Hematopoietic multipotent progenitor cell treated with erythropoietin and hydrocortisone succinate and interleukin-3 and kit ligand, for 6 days (in vitro differentiated cells): ENCODE results near the gene HDAC1.
"Not testable (repeated sequence)": the region's sequence is repeated elsewhere in the genome, so short reads cannot be mapped to it uniquely, and the experiment has no call there.

Experiments
- DNase-seq: peaks from one replicate; pipeline ENCODE4 v3.0.0-alpha.2; 2015

The HDAC1 gene

GRCh38 chr1:32291708-32292538 is at the start of gene HDAC1:
TSS of gene HDAC1 (plus strand) at chr1:32292083. CDS start at chr1:32292170, 87 bp downstream.
- DNase-seq = peak; percentile 98

- DNase-seq = no peak
These were observed 49.5 kb upstream of the HDAC1 start for GRCh38 chr1:32242341-32242851.

DNA sequence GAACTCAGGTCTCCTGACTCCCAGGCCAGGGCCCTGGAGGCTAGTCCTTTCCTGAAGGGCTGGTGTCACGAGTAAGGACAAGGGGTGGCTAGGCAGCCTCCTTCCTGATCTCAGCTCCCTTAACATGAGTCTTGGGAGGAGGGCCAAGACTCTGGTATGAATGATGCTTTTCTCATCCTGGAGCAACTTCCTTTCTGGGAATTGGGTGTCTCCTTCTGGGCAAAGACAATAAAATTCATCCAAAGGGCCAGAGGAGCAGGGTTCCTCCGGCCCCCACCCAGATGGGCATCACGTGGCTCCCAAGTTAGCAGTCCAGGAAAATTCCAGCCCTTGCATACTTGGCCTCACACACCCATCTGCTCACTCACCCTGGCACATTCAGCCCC is 45.0 kb upstream of the HDAC1 start, which contains the start of gene FAM167B:
Gene FAM167B, plus strand, starts transcription at position 335 of the 386 bp plus-strand sequence. CDS start 200 bp downstream, outside the sequence.
- DNase-seq = no peak

- DNase-seq = no peak
These were observed 44.4 kb upstream of the HDAC1 start for GRCh38 chr1:32247452-32247851.

DNA sequence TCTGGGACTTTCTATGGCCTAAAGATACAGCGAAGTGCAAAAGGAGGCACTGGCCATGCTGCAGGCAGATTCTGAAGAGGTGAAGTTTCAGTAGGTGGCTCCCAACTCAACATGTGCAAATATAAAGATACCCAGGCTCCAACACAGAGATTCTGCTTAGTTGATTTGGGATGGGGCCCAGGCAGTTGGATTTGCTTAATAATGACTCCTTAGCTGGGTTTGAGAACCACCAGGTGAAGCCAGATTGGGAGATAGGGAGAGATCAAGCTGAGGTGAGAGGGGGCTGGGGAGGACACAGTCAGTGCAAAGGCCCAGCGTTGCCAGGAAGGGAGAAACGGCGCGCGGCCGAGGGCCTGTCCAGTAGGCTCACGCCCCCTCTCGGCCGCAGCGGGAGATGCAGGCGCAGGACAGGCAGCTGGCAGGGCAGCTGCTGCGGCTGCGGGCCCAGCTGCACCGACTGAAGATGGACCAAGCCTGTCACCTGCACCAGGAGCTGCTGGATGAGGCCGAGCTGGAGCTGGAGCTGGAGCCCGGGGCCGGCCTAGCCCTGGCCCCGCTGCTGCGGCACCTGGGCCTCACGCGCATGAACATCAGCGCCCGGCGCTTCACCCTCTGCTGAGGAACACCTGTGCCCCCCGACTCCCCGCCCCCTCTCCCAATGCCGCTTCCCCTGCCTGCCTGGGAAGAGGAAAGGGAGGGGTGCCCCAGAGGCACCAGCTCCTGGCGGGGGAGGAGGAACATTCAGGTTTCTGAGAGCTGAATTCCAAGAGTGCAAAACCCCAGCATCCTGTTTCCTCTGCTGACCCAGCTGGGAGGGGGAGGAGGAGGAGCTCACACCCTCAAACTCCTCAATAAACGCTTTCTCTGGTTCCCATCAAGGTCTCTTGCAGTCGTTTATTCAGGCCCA is 43.6 kb upstream of the HDAC1 start:
- DNase-seq = peak; percentile 81

DNA sequence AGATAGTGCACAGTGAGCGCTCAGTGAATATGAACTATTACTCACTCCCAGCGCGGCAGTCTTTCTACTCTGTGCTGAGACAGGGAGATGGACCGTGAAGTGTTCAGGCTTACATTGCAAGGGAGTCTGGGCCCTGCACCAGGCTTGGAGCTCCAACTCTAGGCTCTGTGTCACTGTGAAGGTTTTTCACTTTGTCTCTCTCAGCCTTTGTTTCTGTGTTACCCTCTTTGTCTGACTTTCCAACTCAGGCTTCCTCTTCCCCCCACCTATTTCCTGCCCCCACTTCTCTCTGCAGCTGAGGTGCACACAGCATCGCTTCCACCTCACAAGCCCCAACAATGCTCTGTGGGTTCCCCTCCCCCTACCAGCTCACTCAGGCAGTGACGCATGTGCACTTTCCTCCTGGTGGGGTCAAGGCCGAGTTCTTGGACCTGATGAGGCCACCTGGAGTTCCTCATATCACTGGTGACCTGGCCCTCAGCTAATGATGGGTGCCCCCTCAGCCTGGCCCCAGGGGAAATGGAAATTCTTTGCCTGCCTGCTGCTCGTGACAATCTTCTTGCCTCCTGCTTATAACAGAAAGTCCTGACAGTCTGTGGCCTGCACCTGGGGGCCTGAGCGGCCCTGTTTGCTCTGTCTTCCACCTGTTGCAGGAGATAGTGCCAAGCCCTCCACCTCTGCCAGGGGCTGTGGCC is 41.9 kb upstream of the HDAC1 start:
- peak; percentile 25 for DNase-seq

DNA sequence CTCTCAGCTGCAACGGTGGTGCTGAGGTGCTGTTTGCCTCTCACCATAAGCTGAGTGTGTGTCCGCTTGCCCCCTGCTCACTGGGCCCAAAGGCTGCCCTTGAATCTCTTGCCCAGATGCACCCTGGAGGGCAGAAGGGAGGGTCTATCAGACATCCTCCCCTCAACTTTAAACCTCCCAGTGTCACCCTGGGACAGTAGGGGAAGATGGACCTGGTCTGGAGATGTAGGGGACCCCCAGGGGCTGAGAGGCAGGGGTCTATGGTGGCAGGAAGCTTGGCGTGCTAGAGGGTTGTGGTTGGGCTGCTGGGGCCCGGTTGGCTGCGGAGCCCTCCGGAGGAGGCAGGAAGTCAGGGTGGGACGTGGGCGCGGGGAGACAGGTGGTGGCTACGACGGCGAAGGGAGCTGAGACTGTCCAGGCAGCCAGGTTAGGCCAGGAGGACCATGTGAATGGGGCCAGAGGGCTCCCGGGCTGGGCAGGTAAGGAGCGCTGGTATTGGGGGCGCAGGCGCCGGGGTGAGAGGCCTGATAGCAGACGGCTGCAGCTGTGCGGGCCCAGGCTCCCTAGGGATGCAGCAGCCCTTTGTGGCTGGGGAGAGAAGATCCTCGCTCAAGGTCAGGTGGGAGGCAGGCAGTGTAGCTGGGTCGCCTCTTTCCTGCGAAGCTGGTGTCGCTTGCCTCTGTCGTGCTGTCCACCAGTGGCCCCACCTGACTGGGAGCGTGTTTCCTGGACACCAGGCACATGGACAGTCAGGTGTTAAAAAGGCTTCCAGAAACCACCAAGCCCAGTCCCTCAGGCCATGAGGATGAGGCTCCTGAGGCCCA is 40.8 kb upstream of the HDAC1 start, which contains the start of gene LCK:
Gene LCK, plus strand, starts transcription at position 373 of the 824 bp plus-strand sequence. CDS start 23,065 bp downstream, outside the sequence.
- DNase-seq = no peak

DNA sequence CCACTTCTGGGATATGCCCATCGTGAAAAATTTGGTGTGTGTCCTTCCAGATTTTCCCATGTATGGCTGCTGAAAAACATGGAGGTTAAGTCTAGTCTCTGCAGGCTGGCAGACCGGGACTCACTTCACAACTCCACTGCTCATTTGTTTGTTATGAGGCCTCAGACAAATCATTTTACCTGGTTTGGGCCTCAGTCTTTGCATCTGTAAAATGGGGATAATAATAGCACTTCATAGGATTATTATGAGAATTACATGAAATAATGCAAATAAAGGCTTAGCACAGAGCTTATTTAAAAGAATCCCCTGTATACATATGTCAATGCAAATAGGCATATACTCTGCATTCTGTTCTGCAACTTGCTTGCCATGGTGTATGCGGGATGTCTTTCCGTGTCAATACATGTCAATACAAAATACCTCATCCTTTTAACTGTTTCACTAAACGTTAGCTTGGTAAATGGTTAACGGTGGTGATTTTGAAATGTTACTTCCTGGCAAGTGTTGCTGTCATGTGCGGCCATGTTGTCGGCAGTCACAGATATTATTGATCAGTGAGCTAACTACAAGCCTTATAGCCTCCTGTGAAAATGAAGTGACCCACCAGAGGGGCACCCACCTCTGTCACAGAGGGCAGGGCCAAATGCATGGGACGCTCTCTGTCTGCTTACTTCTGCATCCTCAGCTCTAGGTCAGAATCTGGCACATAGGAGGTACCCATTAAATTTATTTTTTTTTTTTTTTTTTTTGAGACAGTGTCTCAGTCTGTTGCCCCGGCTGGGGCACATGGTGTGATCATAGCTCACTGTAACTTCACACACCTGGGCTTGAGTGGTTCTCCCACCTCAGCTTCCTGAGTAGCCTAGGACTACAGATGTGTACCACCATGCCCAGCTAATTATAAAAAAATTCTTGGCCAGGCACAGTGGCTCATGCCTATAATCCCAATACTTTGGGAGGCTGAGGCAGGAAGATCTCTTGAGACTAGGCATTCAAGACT is 36.5 kb upstream of the HDAC1 start:
- DNase-seq = no peak

DNA sequence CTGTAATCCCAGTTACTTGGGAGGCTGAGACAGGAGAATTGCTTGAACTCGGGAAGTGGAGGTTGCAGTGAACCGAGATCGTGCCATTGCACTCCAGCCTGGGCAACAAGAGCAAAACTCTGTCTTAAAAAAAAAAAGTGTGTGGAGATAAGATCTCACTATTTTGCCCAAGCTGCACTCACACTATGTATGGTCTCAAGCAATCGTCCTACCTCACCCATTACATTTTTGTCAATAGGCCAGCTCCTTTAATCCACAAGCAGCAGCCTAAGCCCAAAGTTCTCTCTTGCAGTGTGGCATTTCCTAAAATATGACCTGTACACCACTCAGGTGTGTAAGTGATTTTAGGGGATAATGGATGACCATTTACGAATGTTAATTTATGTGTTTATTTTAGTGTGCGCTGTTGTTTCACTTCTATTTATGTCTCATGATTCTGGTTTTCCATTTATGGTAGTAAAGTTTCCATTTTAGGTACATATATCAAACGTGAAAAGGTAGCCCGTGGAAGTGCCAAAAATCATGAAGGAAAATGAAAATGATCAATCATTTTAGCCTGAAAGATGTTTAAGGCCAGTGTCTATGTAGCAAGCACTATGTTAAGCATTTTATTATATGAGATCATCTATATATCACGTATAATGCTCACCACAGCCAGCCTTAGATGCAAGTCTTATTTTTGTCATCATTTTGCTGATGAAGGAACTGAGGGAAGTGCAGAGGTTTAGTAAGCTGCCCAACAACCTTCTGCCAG is 35.2 kb upstream of the HDAC1 start:
- no peak for DNase-seq

GRCh38 chr1:32257227-32257508 is 34.7 kb upstream of the HDAC1 start:
- no peak for DNase-seq

DNA sequence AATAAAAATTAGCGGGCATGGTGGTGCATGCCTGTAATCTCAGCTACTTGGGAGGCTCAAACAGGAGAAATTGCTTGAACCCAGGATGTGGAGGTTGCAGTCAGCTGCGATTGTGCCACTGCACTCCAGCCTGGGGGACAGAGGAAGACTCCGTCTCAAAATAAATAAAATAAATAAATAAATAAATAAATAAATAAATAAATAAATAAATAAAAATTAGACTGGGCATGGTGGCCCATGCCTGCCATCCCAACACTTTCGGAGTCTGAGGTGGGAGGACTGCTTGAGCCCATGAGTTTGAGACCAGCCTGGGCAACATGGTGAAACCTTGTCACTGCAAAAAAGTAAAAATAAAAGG is 28.7 kb upstream of the HDAC1 start:
- DNase-seq = not testable (repeated sequence)

- DNase-seq = no peak
These were observed 28.1 kb upstream of the HDAC1 start for GRCh38 chr1:32263744-32264143.

- DNase-seq = no peak
These were observed 26.0 kb upstream of the HDAC1 start for GRCh38 chr1:32265846-32266245.

DNA sequence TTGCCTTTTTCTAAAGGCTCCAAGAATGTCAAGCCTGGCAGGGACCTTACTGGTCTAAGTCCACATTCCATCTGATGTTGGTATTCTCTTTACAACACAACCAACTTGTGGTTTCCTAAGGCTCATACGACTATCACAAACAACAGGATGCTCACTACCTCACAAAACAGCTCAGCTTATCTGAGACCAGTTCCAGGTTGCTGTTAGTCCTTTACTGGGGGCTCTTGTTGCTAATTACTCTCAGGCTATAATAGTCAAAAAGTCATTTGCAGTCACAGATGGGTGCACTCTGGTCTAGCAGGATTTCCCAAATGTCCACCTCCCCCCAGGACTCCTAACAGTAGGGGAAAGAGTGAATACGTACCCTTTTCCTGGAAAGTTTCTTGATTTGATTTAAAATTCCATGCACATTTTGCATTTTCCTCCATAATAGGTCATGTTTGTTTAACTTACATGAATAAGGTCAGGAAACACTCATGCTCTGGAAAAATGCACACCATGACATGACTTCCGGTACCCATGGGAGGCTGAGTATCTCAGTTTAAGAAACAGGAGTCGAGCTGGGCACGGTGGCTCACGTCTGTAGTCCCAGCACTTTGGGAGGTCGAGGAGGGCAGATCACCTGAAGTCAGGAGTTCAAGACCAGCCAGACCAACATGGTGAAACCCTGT is 24.8 kb upstream of the HDAC1 start:
- DNase-seq = no peak

DNA sequence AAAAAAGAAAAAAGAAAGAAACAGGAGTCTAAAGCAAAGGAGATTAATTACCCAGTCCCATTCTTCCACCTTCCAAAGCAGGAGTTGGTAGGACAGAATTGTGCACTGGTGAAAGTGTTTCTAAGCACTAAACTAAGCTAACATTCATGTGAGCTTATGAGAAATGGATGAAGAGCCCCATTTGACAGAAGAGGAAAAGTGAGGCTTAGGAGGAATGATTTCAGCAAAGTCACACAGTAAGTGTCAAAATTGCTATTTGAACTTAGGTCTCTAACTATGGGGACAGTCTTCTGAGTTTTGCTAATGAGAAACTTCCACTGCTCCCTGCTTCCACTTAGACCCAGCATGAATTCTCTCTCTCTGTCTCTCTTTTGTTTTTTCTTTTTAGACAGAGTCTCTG is 22.1 kb upstream of the HDAC1 start:
- DNase-seq = no peak

DNA sequence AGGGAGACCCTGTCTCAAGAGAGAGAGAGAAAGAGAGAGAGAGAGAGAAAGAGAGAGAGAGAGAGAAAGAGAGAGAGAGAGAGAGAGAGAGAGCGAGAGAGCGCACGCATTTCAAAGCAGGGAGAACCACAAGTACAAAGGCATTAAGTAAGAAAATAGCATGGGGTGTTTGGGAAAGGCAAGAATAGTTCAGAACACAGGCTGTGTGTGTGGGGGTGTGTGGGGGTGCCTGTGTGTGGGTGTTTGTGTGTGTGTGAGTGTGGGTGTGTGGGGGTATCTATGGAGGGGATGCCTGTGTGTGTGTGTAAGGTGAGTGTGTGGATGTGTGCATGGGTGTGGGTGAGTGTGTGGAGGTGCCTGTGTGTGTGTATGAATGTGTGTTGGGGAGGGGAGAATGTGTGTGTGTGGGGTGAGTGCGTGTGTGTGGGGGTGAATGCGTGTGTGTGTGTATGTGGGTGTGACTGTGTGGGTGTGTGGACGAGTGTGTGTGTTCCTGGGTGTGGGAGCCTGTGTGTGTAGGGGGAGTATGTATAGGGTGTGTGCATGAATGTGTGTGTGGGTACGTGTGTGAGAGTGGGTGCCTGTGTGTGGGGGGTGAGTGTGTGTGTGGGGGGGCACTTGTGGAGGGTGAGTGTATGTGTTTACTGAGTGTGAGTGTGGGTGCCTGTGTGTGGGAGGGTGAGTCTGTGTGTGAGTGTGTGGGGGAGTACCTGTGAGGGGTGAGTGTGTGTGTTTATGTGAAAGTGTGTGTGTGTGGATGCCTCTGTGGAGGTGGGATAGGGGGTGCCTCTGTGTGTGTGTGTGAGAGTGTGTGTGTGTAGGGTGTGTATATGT is 19.1 kb upstream of the HDAC1 start:
- DNase-seq = no peak

DNA sequence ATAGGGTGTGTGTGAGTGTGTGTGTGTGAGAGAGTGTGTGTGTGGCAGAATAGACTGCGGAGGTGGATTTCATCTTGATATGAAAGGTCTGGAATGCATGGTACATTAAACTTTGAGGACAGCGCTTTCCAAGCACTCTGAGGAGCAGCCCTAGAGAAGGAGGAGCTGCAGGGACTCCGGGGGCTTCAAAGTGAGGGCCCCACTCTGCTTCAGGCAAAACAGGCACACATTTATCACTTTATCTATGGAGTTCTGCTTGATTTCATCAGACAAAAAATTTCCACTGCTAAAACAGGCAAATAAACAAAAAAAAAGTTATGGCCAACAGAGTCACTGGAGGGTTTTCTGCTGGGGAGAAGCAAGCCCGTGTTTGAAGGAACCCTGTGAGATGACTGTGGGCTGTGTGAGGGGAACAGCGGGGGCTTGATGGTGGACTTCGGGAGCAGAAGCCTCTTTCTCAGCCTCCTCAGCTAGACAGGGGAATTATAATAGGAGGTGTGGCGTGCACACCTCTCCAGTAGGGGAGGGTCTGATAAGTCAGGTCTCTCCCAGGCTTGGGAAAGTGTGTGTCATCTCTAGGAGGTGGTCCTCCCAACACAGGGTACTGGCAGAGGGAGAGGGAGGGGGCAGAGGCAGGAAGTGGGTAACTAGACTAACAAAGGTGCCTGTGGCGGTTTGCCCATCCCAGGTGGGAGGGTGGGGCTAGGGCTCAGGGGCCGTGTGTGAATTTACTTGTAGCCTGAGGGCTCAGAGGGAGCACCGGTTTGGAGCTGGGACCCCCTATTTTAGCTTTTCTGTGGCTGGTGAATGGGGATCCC is 18.3 kb upstream of the HDAC1 start:
- DNase-seq = no peak
